Pericardium fibroblast (primary cell): Measurements from ENCODE around the gene CDC42EP5. TPM values are rescaled to one million over a fixed set of nuclear protein-coding genes. Genes with fewer than 3 reads are reported as not detected.

Experiments
- total RNA-seq: library from RNA; depleted of rRNA; stranded (reverse); fragments of >200 nt; gene quantifications from 2 replicates; pipeline ENCODE4 v1.2.3, GENCODE V29; 2015

The CDC42EP5 gene
- 89.0 and 101 TPM in 2 replicates for total RNA-seq

DNA sequence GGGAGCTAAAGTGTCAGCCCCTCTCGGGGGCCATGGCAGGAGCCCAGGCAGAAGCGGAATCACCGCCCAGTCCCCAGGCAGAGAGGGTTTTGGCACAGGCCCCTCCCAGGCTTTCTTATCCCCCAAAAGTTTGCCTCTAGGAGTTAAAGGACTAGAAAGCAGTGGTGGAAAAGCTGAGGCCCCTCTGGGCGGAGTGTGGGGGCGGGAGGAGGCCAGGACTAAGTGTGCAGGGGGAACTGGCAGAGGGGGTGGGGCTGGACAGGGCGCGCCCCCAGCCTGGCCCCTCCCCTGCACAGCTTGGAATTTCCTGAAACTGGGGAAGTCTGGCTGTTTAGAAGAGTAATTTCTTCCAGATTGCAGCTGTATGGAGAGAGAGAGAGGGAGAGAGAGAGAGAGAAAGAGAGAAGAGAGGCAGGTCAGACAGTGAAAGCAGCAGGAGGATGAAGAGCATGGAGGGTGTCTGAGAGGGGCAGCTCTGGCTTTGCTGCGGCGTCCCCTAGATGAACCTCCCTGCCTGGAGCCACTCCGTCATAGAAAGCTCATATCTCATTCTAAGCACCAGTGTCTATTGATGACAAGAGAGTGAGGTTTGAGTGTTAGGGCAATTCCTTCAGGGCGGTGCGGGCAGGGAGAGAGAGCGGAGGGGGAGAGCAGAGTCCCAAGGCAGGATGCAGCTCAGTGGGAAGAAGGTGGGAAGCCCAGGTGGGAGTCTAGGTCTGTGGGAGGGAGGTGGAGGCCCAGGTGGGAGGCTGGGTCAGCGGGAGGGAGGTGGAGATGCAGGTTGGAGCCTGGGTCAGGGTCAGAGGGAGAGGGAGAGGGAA lies at the start of gene CDC42EP5:
Gene CDC42EP5, minus strand, starts transcription at position 226 of the 821 bp plus-strand sequence. CDS start 7,749 bp downstream, outside the sequence.

DNA sequence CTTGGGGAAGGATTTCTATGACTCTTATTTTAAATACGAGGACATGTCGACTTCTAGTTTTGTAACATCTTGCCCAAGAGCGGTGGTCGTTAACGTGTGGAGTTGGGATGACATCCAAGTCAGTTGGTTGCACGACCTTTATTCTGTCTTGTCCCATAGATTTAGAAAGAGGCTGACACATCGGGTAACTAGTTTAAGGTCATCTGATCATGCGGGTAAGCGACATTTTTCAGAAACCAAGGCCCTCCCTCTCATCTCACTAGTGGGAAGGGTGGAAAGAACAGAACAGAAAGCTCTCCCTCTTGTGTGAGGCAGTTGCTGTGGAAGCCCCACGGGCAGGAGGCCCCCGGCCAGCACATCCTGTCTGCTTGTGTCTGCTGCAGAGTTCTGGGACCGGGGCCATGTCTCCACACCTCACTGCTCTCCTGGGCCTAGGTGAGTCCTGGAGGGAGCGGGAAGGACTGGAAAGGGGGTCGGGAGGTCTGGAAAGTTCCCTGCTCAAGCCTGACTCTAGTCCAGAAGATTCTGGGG lies 29.5 kb upstream of the CDC42EP5 start, which contains the start of gene LAIR2:
Gene LAIR2, plus strand, starts transcription at position 314 of the 531 bp plus-strand sequence. Its CDS starts 88 bp downstream, at position 402.

DNA sequence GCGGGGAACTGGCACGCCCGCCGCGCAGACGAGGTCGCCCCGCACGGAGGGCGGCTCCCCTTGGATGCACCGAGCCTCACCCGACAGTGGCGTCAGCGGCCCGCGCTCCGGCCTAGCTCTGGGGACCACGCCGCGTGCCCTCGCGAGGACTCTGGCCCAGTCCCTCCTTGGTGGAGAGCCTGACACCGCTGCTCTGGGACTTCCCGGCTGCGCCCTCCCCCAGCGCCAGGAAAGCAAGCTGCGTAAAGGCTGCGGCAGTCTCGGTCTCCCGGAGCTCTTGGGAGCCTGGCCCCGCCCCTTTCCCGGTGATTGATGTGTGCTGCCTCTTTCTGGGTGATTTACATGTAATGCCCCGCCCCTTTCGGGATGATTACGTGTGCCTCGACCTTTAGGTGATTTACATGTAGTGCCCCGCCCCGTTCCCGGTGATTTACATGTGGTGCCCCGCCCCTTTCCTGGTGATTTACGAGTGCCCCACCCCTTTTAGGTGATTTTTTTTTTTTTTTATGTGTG lies 9.5 kb downstream of the CDC42EP5 start, which contains the start of gene LENG9:
Gene LENG9, minus strand, starts transcription at position 248 of the 513 bp plus-strand sequence. CDS start 252 bp downstream, outside the sequence.

DNA sequence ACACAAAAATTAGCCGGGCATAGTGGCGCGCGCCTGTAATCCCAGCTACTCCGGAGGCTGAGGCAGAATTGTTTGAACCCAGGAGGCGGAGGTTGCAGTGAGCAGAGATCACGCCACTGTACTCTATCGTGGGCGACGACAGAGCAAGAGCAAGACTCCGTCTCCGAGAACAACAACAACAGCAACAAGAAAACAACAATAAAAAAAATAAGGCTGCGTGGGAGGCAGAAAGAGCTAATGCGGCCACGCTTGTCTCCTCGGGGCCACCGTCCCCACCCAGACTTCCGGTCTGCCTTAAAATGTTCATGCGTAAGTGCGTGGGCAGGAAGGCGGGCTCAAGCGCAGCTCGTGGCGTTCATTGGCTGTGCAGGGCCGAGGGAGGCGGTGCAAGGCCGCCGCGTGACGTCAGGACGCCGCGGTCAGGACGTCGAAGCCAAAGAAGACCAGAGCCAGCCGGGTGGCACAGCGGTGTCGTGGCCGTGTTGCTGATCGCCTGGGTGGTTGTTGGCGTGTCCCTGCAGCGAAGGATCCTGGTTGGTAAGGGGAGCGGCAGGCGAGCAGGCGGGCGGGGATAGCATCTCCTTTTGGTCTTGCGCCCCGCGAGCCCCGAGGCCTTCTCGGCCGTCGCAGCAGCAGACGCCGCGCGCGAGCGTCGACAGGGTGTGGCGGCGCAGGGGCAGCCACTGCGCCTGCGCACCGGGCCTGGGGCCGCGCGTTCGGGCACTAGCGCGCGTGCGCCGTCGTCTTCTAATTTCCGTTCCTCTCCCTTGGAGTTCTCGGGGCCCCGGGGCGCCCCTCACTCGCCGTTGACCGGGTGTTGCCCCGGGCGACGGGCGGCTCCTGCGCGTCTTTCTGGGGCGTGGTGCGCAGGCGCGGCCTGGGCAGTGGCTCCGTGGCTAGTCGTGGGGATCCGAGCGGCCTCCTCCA lies 24.1 kb downstream of the CDC42EP5 start, which contains the start of gene LENG8:
Gene LENG8, plus strand, starts transcription at position 426 of the 927 bp plus-strand sequence. CDS start 2,146 bp downstream, outside the sequence.

DNA sequence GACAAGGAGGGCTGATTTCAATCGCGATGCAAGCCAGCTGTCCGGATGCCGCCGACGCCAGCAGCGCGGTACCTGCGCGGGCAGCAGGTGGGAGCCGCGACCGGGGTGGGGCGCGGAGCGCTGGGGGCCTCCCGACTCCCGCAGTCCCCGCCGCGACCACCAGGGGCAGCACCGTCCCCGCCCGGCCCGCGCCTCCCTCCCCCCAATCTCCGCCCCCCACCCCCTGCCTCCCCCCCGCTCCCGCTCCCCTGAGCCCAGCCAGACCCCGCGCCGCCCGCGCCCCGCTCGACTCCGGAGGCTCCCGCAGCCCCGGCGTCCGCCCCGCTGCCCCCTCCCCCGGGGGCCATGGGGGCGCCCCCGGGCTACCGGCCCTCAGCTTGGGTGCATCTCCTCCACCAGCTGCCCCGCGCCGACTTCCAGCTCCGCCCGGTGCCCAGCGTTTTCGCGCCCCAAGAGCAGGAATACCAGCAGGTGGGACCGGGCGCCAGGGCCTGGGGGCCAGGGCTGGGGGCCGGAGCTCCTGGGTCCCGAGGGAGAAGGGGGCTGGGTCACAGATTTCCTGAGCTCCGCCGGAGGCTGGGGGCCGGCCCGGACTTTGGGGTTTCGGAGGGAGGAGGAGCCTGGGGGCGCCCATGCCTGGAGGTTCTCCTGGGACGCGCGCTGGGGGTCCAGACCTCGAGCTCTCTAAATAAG lies 57.7 kb downstream of the CDC42EP5 start, which contains the start of gene TTYH1:
Gene TTYH1, plus strand, starts transcription at position 257 of the 693 bp plus-strand sequence. Its CDS starts 89 bp downstream, at position 346.

Other genes with a start within 250 kb of the CDC42EP5 start
- not detected in 2 replicates for gene LILRA6, start 230.5 kb downstream of the CDC42EP5 start, total RNA-seq
- not detected in 2 replicates for gene LILRB5, start 216.0 kb downstream of the CDC42EP5 start, total RNA-seq
- not detected in 2 replicates for gene LILRB2, start 192.2 kb downstream of the CDC42EP5 start, total RNA-seq
- gene LILRA5, start 160.1 kb downstream of the CDC42EP5 start, total RNA-seq, result not detected in 2 replicates
- gene LILRA4, start 134.1 kb downstream of the CDC42EP5 start, total RNA-seq, result not detected in 2 replicates
- gene LAIR1, start 108.4 kb downstream of the CDC42EP5 start, total RNA-seq, result not detected in 2 replicates
- gene TTYH1, start 57.8 kb downstream of the CDC42EP5 start, total RNA-seq, result 0.23 TPM in 1 of 2 replicates, not detected in the other
- 32.9 and 46.9 TPM in 2 replicates for gene LENG8, start 24.1 kb downstream of the CDC42EP5 start, total RNA-seq
- 10.2 and 11.6 TPM in 2 replicates for gene LENG9, start 9.5 kb downstream of the CDC42EP5 start, total RNA-seq
- gene LAIR2, start 29.5 kb upstream of the CDC42EP5 start, total RNA-seq, result not detected in 2 replicates
- gene LILRA2, start 100.5 kb upstream of the CDC42EP5 start, total RNA-seq, result not detected in 2 replicates
- not detected in 2 replicates for gene LILRA1, start 120.3 kb upstream of the CDC42EP5 start, total RNA-seq
- gene LILRB1, start 157.2 kb upstream of the CDC42EP5 start, total RNA-seq, result not detected in 2 replicates
- not detected in 2 replicates for gene LILRB4, start 189.7 kb upstream of the CDC42EP5 start, total RNA-seq